K562 (cell line): Measurements from ENCODE around the gene ARHGAP24. TPM values are rescaled to one million over a fixed set of nuclear protein-coding genes. Genes with fewer than 3 reads are reported as not detected.

Experiments
- ATAC-seq: fragments of 200-7000 bp; cut with Tn5 transposase; 3 replicates; pipeline ENCODE4 v1.9.1; 2020; ENCODE audit warnings: moderate library complexity
- BruUV-seq: library from RNA; stranded (reverse); fragments of 400-500 nt; replicated peaks from 2 replicates; lab custom pipeline; 2021; lab: Mats Ljungman, UMichigan
- CTCF ChIA-PET: fragments of 300-600 bp; formaldehyde crosslinking; extraction: SDS; loops from one replicate; lab custom pipeline; 2021; ENCODE audit warnings: low intra/inter-chr PET ratio; lab: Yijun Ruan, JAX
- POLR2A ChIA-PET: fragments of 300-600, 350-650 bp; sonication (Branson Sonifier 250); formaldehyde crosslinking; extraction: SDS; loops from one replicate; lab custom pipeline; 2021; ENCODE audit warnings: antibody characterized with exemption, inconsistent platforms; lab: Yijun Ruan, JAX
- DNase-seq, 4 experiments: peaks; one replicate each; pipeline versions ENCODE4 v3.0.0 to v3.0.0-alpha.2; 2011 to 2018; ENCODE audit warnings: low spot score in 3 of 4, mixed read lengths in 3 of 4; ENCODE audit errors: extremely low read depth in 1 of 4
- FAIRE-seq: peaks from 2 replicates; lab custom pipeline; 2011; peaks lifted over from hg19 to GRCh38; lab: Jason Lieb, UNC
- H2AFZ ChIP-seq: 2 replicates; pipeline ENCODE4 v1.6.0; 2011; ENCODE audit warnings: low read depth, low read length, control low read depth, inconsistent platforms
- H3K27ac ChIP-seq: fragments of 200-600 bp; 3 replicates; pipeline ENCODE4 v1.8.0; 2011; ENCODE audit warnings: low read depth, mild to moderate bottlenecking, control low read depth, inconsistent platforms, low read length, moderate library complexity, mixed read lengths; ENCODE audit errors: extremely low read depth
- H3K27me3 ChIP-seq, 2 experiments: fragments of 300-600 bp in 1 of 2; 2 replicates in 1 of 2; 3 replicates in 1 of 2; pipeline versions ENCODE4 v1.6.0 to v1.8.0; 2011; ENCODE audit warnings: inconsistent platforms in 2 of 2, low read length in 2 of 2, mild to moderate bottlenecking in 1 of 2, mixed read lengths in 1 of 2, moderate library complexity in 1 of 2; ENCODE audit not compliant: control insufficient read depth in 2 of 2, insufficient read depth in 2 of 2
- H3K36me3 ChIP-seq: fragments of 300-600 bp; 3 replicates; pipeline ENCODE4 v1.8.0; 2011; ENCODE audit warnings: mild to moderate bottlenecking, low read length, inconsistent platforms; ENCODE audit not compliant: control insufficient read depth, insufficient read depth
- H3K4me1 ChIP-seq, 2 experiments: fragments of 200-600 bp in 1 of 2; replicated peaks in 1 of 2; 2 replicates in 1 of 2; 3 replicates in 1 of 2; pipeline versions ENCODE4 v1.5.1 to v1.8.0; 2011; ENCODE audit warnings: inconsistent platforms in 2 of 2, low read length in 2 of 2, mild to moderate bottlenecking in 1 of 2, mixed read lengths in 1 of 2, moderate library complexity in 1 of 2; ENCODE audit not compliant: control insufficient read depth in 2 of 2, insufficient read depth in 2 of 2
- H3K4me2 ChIP-seq: 2 replicates; pipeline ENCODE4 v1.6.1; 2011; ENCODE audit warnings: low read length, control low read depth, inconsistent platforms, mixed read lengths; ENCODE audit not compliant: insufficient read depth
- H3K4me3 ChIP-seq: fragments of 200-600 bp; sonication (generic), shearing (Covaris generic); 2 replicates; pipeline ENCODE4 v1.5.1; 2016; ENCODE audit warnings: control low read depth, inconsistent platforms
- H3K79me2 ChIP-seq: fragments of 200-600 bp; 3 replicates; pipeline ENCODE4 v1.8.0; 2011; ENCODE audit warnings: low read length, inconsistent platforms; ENCODE audit not compliant: control insufficient read depth, insufficient read depth
- H3K9ac ChIP-seq, 2 experiments: 2 replicates each; pipeline versions ENCODE4 v1.6.0 to v1.6.1; 2011; ENCODE audit warnings: low read depth in 2 of 2, low read length in 2 of 2, control low read depth in 1 of 2, inconsistent platforms in 1 of 2, mild to moderate bottlenecking in 1 of 2, mixed read lengths in 1 of 2; ENCODE audit not compliant: insufficient read depth in 1 of 2
- H3K9me1 ChIP-seq: one replicate; pipeline ENCODE4 v1.6.0; 2011; ENCODE audit warnings: inconsistent platforms, mild to moderate bottlenecking, low read length, moderate library complexity; ENCODE audit not compliant: control insufficient read depth, insufficient read depth
- H3K9me3 ChIP-seq: replicated peaks from 2 replicates; pipeline ENCODE4 v1.5.1; 2011; ENCODE audit warnings: low read depth, low read length, inconsistent platforms; ENCODE audit not compliant: control insufficient read depth, insufficient read depth
- H4K20me1 ChIP-seq: replicated peaks from 2 replicates; pipeline ENCODE4 v1.6.1; 2011; ENCODE audit warnings: low read length, inconsistent platforms, mixed read lengths; ENCODE audit not compliant: control insufficient read depth, insufficient read depth
- FOXJ2 ChIP-seq: fragments of 200-800 bp; sonication (Bioruptor generic); IDR thresholded peaks from 2 replicates; pipeline ENCODE4 v1.6.1; 2016; ENCODE audit warnings: missing genetic modification characterization, missing compliant biosample characterization
- GABPB1 ChIP-seq: sonication (generic); formaldehyde crosslinking; IDR thresholded peaks from 2 replicates; pipeline ENCODE4 v1.8.0; 2022; ENCODE audit warnings: mild to moderate bottlenecking, missing genetic modification reagents
- KDM4B ChIP-seq, 2 experiments: fragments of 450-650 bp in 1 of 2; sonication (generic) in 1 of 2; IDR thresholded peaks; 2 replicates each; pipeline ENCODE4 v1.6.1; 2016 to 2017; ENCODE audit warnings: borderline replicate concordance in 2 of 2, antibody characterized with exemption in 1 of 2, low read depth in 1 of 2, mild to moderate bottlenecking in 1 of 2
- MYC ChIP-seq, 2 experiments: fragments of 250-450 bp in 1 of 2; sonication (Bioruptor Pico) in 1 of 2; IDR thresholded peaks; 2 replicates each; pipeline versions ENCODE4 v1.5.1 to v1.6.1; 2012 to 2021; ENCODE audit warnings: low read depth in 2 of 2, borderline replicate concordance in 1 of 2, improper control_type of control experiment in 1 of 2, low read length in 1 of 2, mild to moderate bottlenecking in 1 of 2, moderate library complexity in 1 of 2
- NFIC ChIP-seq: fragments of 450-650 bp; IDR thresholded peaks from 2 replicates; pipeline ENCODE4 v1.6.1; 2017; ENCODE audit warnings: mild to moderate bottlenecking, inconsistent platforms
- PHB ChIP-seq: fragments of 250-450 bp; sonication (Bioruptor Pico); IDR thresholded peaks from 2 replicates; pipeline ENCODE4 v1.5.0; 2021
- PRPF4 ChIP-seq: fragments of 200-400 bp; formaldehyde crosslinking; IDR thresholded peaks from one replicate; pipeline ENCODE4 v1.6.1; 2017; ENCODE audit warnings: low read length, low read depth, mild to moderate bottlenecking; ENCODE audit not compliant: insufficient read depth, poor library complexity, severe bottlenecking
- YY1 ChIP-seq, 3 experiments: IDR thresholded peaks; 2 replicates each; pipeline ENCODE4 v1.6.1; 2011; ENCODE audit warnings: low read length in 2 of 3, mild to moderate bottlenecking in 2 of 3, moderate library complexity in 2 of 3, borderline replicate concordance in 1 of 3, control low read depth in 1 of 3, low read depth in 1 of 3; ENCODE audit not compliant: insufficient read depth in 3 of 3, insufficient replicate concordance in 2 of 3, control insufficient read depth in 1 of 3, insufficient read length in 1 of 3; ENCODE audit errors: extremely low read depth in 1 of 3
- ZSCAN32 ChIP-seq: fragments of 450-650 bp; formaldehyde crosslinking; IDR thresholded peaks from 2 replicates; pipeline ENCODE4 v1.4.0; 2020; ENCODE audit warnings: mild to moderate bottlenecking, moderate library complexity
- WGBS: fragments of 100-300 bp; shearing (Covaris generic); methylation state at CpG from one replicate; pipeline ENCODE4 v1.1.6; 2016; ENCODE audit warnings: low coverage, mixed read lengths; ENCODE audit not compliant: insufficient coverage; ENCODE audit errors: missing lambda C conversion rate; 5-methylcytosine and 5-hydroxymethylcytosine counted together
- in situ Hi-C: fragments of 300-500 bp; cut with MboI; formaldehyde crosslinking; loops from 4 replicates; pipeline ENCODE4 v1.15.0; 2018; ENCODE audit warnings: inconsistent platforms, mixed read lengths
- intact Hi-C: fragments of 100-400 bp; cut with micrococcal nuclease; formaldehyde crosslinking; loops from 2 replicates; pipeline ENCODE4 v1.14.2; 2022
- polyA plus RNA-seq, 8 experiments: library from polyadenylated mRNA; depleted of rRNA in 4 of 8; stranded (reverse) in 5 of 8; unstranded in 3 of 8; fragments of >200 nt; fragmentation: Nextera tagmentation in 2 of 8; fragmentation: Illumina TruSeq in 1 of 8; extraction: Ambion mirVana in 2 of 8; extraction: Trizol in 1 of 8; gene quantifications; 2 replicates each; pipeline versions ENCODE4 v1.2.1 to v1.2.3, GENCODE V29; 2011 to 2014; ENCODE audit warnings: inconsistent platforms in 1 of 8, missing spikeins in 1 of 8
- total RNA-seq, 7 experiments: library from RNA; depleted of rRNA in 6 of 7; stranded (reverse); fragments of >200 nt in 6 of 7; fragmentation: Illumina TruSeq in 2 of 7; extraction: Trizol in 2 of 7; gene quantifications; 2 replicates each; pipeline versions ENCODE4 v1.2.1 to v1.2.3, GENCODE V29; 2011 to 2021; ENCODE audit warnings: low replicate concordance in 1 of 7
- TF ChIP-seq, protein P1 (sequence below): fragments of 450-650 bp; IDR thresholded peaks from 2 replicates; pipeline ENCODE4 v1.6.1; 2018; ENCODE audit warnings: mild to moderate bottlenecking, low read depth; ENCODE audit not compliant: partially characterized antibody
- TF ChIP-seq, protein P2 (sequence below), 3 experiments: IDR thresholded peaks in 2 of 3; conservative IDR thresholded peaks in 1 of 3; 2 replicates each; pipeline ENCODE4 v1.5.1; 2011 to 2012; ENCODE audit warnings: low read length in 3 of 3, mild to moderate bottlenecking in 3 of 3, control low read depth in 2 of 3, improper control_type of control experiment in 1 of 3, inconsistent platforms in 1 of 3, low read depth in 1 of 3, mixed read lengths in 1 of 3, moderate library complexity in 1 of 3; ENCODE audit not compliant: insufficient read depth in 2 of 3

Gene ARHGAP24
- total and polyA plus RNA-seq, 9 of the 15 experiments (the other 6 are each of a cell fraction or from before 2014, with no cell fraction given), result 8.0 to 22.6 (median 14.0) TPM

DNA sequence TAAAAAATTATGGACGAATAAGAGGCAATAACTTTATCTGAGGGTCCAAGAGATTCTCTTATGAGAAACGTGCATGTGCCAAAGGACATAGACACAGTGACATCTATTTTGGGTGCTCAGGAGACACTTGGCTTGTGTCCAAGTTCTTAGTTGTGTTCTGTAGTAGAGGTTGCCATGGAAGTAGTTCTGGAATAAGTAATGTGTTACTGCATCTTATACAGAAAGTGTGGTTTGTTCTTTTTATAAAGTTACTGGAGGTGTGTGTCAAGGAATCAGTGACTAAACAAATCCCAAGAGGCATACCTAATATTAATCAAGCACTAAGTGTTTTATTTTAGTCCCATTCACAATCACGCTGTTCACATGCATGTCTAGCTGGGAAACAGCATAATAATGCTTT lies 305.7 kb downstream of the ARHGAP24 start:
- CTCF ChIA-PET, result no interaction called here
- H2AFZ ChIP-seq, result no peak overlapping the region
- TF ChIP-seq FOXJ2 (tag) (0 out of 2 replicates have a peak, but pooled peaks have one; percentile 34), GABPB1 (no peak), NFIC (peak; percentile 72)
- TF ChIP-seq, all 486 proteins: peak for 2
- no peak for ATAC-seq
- WGBS, result 36% methylated on average over 3 of the region's 3 CpGs
- no peak for FAIRE-seq
- H3K9ac ChIP-seq, result no peak overlapping the region
- no peak overlapping the region for H3K27ac ChIP-seq
- H3K27me3 ChIP-seq, result no peaks in the 10 kb centered on the region
- POLR2A ChIA-PET, result no interaction called here
- H3K9me1 ChIP-seq, result no peaks in the 10 kb centered on the region
- no peak overlapping the region for H3K4me3 ChIP-seq
- intact Hi-C loops, result no loop called here
- no peaks in the 10 kb centered on the region for H3K36me3 ChIP-seq
- in situ Hi-C loops, result no loop called here
- H3K79me2 ChIP-seq, result no peaks in the 10 kb centered on the region
- H3K4me2 ChIP-seq, result no peak overlapping the region
- no peak for DNase-seq
- no TSS peak for BruUV-seq
- H3K9me3 ChIP-seq, result no peaks in the 10 kb centered on the region
- H3K4me1 ChIP-seq, result no peaks in the 10 kb centered on the region
- H4K20me1 ChIP-seq, result no peaks in the 10 kb centered on the region

DNA sequence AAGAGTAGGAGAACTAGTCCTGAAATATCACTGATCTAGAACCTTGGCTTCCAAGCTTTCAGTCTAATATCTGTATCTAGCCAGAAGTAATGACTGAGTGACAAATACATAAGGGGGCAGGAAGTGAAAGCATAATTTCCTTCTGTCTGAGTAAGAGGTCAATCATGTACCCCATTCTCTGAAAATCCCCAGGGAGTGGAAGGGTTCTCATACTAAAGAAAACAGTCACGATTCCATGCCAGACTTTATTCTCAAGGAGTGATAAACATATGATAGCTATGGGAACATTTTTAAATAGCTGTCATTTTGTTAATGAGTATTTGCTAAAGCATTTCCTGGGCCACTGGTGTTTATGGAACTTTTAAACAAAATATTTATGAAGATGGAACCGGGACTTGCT lies 308.5 kb downstream of the ARHGAP24 start:
- DNase-seq (no peak), ATAC-seq (no peak), FAIRE-seq (no peak)
- no peaks in the 10 kb centered on the region for H3K9me1 ChIP-seq
- ChIA-PET CTCF (interaction anchor here (0.7 kb wide), 1 partner anchor 440 kb away, joined by 3 read pairs; no protein-coding TSS in a partner anchor), POLR2A (no interaction called here)
- BruUV-seq, result no TSS peak
- intact Hi-C loops (no loop called here), in situ Hi-C loops (no loop called here)
- no peaks in the 10 kb centered on the region for H3K79me2 ChIP-seq
- WGBS, result 20% methylated on average over 2 of the region's 2 CpGs
- H3K27ac ChIP-seq, result no peak overlapping the region
- H3K4me2 ChIP-seq, result no peak overlapping the region
- no peaks in the 10 kb centered on the region for H3K9me3 ChIP-seq
- no peaks in the 10 kb centered on the region for H3K4me1 ChIP-seq
- no peak overlapping the region for H3K9ac ChIP-seq
- no peak overlapping the region for H2AFZ ChIP-seq
- H3K36me3 ChIP-seq, result no peaks in the 10 kb centered on the region
- no peaks in the 10 kb centered on the region for H3K27me3 ChIP-seq
- no peak overlapping the region for H3K4me3 ChIP-seq
- no peaks in the 10 kb centered on the region for H4K20me1 ChIP-seq
- TF ChIP-seq, protein P1, sequence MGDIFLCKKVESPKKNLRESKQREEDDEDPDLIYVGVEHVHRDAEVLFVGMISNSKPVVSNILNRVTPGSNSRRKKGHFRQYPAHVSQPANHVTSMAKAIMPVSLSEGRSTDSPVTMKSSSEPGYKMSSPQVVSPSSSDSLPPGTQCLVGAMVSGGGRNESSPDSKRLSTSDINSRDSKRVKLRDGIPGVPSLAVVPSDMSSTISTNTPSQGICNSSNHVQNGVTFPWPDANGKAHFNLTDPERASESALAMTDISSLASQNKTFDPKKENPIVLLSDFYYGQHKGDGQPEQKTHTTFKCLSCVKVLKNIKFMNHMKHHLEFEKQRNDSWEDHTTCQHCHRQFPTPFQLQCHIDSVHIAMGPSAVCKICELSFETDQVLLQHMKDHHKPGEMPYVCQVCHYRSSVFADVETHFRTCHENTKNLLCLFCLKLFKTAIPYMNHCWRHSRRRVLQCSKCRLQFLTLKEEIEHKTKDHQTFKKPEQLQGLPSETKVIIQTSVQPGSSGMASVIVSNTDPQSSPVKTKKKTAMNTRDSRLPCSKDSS, result no peak
- no peak for TF ChIP-seq PRPF4
- no peak for TF ChIP-seq KDM4B (IDR thresholded peaks at IDR 0.05; ENCODE audit: borderline replicate concordance in 2 of 2, low read depth in 1 of 2)
- no peak for TF ChIP-seq MYC (IDR thresholded peaks at IDR 0.05; ENCODE audit: low read depth, low read length)
- no peak for TF ChIP-seq MYC (CRISPR knock-in tag; IDR thresholded peaks at IDR 0.05; ENCODE audit: borderline replicate concordance, low read depth)
- TF ChIP-seq GABPB1, result no peak
- TF ChIP-seq, protein P2, sequence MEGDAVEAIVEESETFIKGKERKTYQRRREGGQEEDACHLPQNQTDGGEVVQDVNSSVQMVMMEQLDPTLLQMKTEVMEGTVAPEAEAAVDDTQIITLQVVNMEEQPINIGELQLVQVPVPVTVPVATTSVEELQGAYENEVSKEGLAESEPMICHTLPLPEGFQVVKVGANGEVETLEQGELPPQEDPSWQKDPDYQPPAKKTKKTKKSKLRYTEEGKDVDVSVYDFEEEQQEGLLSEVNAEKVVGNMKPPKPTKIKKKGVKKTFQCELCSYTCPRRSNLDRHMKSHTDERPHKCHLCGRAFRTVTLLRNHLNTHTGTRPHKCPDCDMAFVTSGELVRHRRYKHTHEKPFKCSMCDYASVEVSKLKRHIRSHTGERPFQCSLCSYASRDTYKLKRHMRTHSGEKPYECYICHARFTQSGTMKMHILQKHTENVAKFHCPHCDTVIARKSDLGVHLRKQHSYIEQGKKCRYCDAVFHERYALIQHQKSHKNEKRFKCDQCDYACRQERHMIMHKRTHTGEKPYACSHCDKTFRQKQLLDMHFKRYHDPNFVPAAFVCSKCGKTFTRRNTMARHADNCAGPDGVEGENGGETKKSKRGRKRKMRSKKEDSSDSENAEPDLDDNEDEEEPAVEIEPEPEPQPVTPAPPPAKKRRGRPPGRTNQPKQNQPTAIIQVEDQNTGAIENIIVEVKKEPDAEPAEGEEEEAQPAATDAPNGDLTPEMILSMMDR (IDR thresholded peaks at IDR 0.05 in 2 of 3, conservative IDR thresholded peaks at IDR 0.05 in 1 of 3; ENCODE audit: insufficient read depth in 2 of 3, low read depth in 1 of 3, low read length in 3 of 3), result no peak
- TF ChIP-seq YY1 (IDR thresholded peaks at IDR 0.05; ENCODE audit: borderline replicate concordance in 1 of 3, control insufficient read depth in 1 of 3, extremely low read depth in 1 of 3, insufficient read depth in 3 of 3, insufficient read length in 1 of 3, insufficient replicate concordance in 2 of 3, low read depth in 1 of 3, low read length in 2 of 3), result no peak
- TF ChIP-seq ZSCAN32 (CRISPR knock-in tag), result no peak
- TF ChIP-seq PHB (CRISPR knock-in tag), result no peak
